ENCODE results near the gene ATP4B.

ATP4B gene

GRCh38 chr13:113607889-113608635, 49.9 kb downstream of the ATP4B start:
- no peak for DNase-seq (ENCODE audit: low read depth)

DNA sequence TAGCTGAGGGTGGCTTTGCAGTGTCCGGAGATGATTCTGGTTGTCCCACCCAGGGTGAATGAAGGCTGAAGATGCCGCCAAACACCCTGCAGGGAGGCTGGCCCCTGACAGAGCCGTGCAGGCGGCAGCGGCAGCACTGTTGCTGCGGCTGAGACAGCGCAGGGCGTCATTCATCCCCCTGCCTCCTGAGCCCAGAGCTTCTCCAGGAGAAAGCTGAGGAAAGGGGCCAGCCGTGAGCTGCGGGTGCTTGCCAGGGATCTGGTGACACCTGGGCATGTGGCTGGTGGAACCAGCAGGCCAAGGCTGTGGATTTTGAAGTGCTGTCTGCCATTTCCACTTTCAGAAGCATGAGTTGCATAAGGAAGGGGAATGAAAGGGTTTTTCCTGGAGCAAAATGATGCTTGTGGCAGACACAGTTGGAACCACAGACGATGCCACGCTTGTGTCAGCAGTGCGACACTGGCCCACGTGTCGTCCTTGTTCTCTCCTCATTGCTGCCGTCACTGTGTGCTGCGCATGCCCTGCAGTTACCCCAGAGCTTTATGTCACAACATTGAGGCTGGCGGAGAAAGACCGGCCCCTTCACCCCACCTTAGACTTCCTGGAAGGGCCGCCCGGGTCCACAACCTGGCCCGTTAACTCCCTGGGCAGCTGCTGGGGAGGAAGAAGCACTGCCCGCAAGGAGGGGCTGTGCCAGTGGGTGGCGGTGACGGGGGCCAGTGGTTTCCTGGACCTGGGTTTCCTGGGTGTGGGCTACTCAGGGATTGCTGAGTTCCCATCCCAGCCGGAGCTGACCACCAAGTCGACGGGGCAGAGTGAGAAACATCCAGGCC, 50.7 kb downstream of the ATP4B start:
- DNase-seq (ENCODE audit: low read depth) = no peak

- DNase-seq (ENCODE audit: low read depth) = no peak
These were observed 52.0 kb downstream of the ATP4B start for GRCh38 chr13:113605866-113606438.

DNA sequence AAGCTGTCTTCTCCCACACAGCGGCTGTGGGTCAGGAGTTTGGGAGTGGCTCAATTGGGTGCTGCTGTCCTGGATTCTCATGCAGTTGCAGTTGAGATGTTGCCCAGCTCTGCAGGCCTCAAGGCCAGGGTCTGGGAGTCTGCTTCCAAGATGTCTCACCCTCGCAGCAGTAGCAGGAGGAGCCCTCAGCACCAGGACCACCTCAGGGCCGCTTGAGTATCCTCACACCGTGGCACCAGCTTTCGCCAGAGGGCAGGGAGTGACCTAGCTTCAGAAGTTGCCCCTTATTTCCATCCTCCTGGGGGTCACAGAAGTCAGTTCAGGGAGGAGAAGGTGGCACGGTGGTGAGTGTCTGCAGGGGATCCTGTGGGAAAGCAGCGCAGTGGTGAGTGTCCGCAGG, 52.5 kb downstream of the ATP4B start:
- no peak for DNase-seq (ENCODE audit: low read depth)

DNA sequence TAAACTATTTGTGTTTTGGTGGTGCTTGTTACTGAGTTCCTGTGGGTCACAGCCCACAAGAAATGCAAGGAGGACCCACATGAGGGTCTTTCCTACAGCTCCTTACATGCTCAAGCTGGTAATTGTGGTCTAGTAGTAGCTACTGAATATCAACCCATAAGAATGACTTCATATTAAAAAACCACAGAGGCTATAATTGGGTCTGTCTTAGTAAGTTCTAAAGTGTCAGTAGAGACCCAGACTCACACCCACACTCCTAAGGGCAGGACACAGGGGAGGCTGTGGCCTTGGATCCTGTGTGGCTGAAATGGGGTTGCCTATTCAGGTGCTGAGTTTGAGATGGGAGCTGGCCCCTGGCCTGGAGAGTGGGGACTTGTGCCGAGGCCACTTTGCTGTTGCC, 53.8 kb downstream of the ATP4B start:
- no peak for DNase-seq (ENCODE audit: low read depth)

DNA sequence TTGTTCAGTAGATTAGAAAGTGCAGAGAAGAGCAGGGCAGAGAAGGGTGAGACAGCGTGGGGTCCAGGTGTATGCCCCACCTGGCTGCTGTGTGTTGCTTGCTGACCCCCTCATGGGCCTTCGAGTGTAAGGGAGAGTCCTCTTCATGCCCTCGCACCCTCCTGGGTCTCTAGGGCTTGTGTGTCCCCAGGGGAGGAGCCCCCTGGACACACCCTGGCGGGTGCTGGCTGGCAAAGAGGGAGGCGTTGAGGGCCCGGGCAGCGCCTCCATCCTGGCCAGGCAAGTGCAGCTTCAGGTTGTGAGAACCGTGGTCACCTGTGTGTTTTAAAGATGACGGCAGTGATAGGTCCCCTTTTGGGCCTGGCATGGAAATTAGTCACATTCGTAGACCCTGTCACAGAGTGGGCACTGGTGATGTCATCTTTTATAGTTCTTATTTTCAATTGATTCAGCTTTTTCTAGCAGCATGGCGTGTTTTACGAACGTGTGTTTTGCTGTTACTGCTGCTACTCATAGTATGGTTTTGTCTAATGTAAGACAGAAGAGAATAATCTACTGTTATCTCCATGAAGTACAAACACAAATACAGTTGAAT, 54.8 kb downstream of the ATP4B start:
- DNase-seq (ENCODE audit: low read depth) = no peak

DNA sequence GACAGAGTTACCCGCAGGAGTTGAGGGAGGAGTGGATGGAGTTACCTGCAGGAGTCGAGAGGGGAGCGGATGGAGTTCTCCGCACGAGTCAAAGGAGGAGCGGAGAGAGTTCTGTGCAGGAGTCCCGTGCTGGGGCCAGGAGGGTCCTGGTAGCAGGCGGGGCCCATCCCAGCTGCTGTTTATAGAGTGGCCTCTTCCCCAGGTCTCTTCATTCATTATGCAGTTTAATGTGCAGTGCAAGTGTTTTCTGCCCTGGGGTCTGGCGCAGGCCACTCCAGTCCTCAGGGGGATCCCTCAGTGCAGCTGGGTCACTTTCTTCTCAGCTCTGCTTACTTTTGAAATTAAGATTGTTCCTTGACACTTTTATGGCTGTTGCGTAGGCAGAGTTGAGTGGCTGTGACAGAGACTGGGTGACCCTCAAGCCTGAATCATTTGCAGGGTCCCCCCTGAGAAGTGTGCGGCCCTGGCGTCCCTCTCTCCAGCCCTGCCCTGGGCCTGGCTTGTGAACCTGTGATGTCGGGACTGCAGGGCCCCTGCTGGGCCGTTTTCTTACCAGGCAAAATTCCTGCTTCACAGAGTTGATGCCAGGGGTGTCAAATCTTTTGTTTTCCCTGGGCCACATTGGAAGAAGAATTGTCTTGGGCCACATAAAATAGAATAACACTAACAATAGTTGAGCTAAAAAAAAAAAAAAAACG, 55.6 kb downstream of the ATP4B start:
- no peak for DNase-seq (ENCODE audit: low read depth)

DNA sequence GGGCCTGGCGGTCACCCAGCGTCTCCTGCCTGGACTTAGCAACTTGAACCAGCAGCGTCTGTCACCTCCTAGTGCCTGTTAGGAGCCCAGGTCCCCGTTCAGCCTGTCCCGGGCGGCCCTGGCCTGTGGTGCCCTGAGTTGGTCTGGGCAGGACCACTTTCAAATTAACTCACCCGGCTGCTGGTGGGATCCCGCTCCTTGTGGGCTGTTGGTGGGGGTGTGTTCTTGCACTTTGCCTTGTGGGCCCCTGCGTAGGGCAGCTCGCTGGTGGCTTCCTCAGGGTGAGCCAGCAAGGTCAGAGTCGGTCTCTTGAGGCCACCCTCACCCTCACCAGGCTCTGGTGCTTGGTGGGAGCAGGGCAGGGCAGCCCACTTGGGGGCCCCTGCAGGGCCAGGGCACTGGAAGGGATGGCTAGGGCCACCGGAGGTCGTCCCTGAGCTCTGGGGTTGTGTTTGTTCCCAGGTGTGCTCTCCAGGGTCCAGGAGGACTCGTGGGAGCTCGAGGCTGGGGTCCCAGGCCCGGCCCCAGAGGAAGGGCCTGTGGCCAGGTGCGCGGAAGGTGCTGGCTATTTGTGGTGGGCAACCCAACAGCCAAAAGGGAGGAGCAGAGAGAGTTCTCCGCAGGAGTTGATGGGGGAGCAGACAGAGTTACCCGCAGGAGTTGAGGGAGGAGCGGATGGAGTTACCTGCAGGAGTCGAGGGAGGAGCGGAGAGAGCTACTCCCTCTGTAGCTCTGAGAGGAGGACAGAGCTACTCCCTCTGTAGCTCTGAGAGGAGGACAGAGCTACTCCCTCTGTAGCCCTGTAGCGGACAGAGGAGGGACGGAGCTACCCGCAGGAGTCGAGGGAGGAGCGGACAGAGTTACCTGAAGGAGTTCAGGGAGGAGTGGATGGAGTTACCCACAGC, 56.6 kb downstream of the ATP4B start:
- no peak for DNase-seq (ENCODE audit: low read depth)

DNA sequence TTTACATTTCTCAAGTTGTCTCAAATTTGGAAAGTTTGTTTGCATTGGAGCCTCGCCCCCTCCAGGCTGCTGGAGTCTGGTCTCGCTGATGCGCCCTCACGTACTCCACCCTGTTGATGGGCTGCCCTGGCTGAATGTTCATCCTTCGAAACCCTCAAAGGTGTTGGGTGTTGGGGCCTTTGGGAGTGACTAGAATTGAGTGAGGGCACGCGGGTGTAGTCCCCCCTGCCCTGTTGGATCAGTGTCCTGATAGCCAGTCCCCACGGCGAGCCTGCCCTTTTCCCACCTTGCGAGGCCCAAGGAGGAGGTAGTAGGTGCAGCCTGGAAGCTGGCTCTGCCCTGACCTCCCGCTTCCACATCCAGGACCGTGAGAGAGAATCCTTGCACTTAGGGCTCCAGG, 58.6 kb downstream of the ATP4B start:
- DNase-seq (ENCODE audit: low read depth) = no peak
